Measurements from ENCODE around the gene ZDHHC8. TPM values are rescaled to one million over a fixed set of nuclear protein-coding genes. Genes with fewer than 3 reads are reported as not detected.

Gene ZDHHC8, protein sequence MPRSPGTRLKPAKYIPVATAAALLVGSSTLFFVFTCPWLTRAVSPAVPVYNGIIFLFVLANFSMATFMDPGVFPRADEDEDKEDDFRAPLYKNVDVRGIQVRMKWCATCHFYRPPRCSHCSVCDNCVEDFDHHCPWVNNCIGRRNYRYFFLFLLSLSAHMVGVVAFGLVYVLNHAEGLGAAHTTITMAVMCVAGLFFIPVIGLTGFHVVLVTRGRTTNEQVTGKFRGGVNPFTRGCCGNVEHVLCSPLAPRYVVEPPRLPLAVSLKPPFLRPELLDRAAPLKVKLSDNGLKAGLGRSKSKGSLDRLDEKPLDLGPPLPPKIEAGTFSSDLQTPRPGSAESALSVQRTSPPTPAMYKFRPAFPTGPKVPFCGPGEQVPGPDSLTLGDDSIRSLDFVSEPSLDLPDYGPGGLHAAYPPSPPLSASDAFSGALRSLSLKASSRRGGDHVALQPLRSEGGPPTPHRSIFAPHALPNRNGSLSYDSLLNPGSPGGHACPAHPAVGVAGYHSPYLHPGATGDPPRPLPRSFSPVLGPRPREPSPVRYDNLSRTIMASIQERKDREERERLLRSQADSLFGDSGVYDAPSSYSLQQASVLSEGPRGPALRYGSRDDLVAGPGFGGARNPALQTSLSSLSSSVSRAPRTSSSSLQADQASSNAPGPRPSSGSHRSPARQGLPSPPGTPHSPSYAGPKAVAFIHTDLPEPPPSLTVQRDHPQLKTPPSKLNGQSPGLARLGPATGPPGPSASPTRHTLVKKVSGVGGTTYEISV
- 8.4 TPM for total RNA-seq

DNA sequence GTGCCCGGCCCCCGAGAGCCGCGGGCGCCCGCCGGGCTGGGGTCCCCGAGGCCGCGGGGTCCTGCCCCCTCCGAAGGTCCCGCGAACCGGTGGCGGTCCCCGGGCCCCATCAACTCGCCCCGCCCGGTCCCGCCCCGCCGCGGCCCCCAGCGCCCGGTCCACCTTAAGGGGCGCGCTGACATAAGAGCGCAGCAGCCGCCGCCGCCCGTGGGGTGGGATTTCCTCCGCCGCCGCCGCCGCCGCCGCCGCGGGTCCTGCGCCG is at the start of gene ZDHHC8:
Gene ZDHHC8 (plus strand): TSS at position 208 of the 262 bp plus-strand sequence. CDS start 144 bp downstream, outside the sequence.
- no peak for DNase-seq

DNA sequence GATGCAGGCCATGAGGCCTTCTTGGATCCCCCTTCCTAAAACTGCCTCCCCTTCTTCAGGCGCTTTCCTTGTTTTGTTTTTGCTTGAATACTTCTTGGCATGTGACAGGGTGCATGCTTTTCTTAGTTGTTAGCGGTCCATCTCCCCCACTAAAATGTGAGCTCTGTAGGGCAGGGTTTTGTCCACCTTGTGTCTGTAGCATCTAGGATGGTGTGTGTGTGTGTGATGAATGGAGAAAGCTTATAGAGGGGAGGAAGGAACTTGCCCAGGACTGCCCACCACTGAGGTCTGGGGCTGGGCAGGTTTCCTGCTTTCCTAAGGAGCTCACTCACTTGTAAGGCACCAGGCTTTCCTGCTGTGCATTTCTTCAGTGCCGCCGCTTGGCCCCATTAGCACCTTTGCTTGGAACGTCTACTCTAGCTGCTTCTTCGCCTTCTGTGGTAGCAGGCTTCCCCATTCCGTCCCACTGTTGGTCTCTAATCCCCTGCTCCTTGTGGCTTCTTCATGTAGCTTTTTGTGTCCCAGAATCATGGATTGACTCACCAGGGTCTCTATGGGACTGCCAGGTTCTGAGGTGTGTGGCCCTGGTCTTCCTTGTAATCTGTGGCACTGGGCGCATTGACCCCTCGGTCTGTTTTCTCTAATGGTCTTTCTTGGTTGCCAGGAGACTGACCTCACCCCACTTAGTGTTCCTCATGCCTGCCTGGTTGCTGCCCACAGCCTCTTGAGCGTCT is 48.3 kb upstream of the ZDHHC8 start:
- DNase-seq = no peak

DNA sequence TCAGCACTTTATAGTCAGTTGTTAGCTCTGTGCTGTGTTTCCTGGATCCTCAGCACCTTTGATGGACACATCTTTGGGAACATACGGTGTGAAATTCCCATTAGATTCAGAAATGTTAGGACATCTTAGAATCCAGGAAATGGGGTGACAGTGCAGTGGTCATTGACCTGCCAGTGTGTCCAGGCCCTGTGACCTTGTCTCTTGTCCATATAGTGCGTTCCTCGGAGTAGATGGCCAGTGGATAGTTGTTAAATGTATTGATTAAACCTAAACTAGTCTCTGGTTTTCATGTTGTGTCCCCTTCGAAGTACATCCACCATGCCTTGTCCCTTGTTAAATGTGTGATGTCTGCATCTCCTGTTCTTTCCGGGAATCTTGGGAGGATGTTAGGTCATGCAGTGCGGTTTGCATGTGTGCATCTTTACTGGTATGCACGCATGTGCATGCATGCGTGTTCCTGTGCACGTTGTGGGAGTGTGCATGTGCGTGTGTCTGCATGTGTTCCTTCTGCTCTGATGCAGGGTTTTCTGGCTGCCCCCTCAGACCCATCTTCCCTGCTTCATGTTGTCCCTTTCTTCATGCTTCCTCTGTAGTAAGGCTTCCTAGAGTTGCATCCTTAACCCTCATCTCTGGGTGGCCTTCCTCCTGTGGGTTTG is 47.6 kb upstream of the ZDHHC8 start:
- DNase-seq = no peak

GRCh38 chr22:20084547-20085413 is 46.8 kb upstream of the ZDHHC8 start:
- DNase-seq = no peak

DNA sequence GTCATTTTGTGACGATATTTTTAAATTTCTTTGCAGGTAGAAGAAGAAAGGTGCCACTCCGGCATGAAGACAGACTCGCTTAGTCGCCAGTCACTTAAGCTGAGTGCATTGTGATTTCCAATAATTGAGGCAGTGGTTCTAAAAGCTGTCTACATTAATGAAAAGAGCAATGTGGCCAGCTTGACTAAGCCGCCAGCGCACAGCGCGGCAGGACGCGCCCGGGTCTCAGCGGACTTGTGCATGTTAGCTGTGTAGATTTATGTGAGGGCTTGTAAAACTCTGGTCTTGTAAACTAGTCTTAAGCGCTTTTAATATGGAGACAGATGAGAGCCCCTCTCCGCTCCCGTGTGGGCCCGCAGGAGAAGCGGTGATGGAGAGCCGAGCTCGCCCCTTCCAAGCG is 46.0 kb upstream of the ZDHHC8 start:
- DNase-seq = no peak

DNA sequence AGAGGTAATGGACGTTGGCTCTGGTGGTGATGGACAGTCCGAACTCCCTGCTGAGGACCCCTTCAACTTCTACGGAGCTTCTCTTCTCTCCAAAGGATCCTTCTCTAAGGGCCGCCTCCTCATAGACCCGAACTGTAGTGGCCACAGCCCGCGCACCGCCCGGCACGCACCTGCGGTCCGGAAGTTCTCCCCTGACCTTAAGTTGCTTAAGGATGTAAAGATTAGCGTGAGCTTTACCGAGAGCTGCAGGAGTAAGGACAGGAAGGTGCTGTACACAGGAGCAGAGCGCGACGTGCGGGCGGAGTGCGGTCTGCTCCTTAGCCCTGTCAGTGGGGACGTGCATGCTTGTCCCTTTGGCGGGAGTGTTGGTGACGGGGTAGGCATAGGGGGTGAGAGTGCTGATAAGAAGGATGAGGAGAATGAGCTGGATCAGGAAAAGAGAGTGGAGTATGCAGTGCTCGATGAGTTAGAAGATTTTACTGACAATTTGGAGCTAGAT is 45.5 kb upstream of the ZDHHC8 start:
- no peak for DNase-seq

GRCh38 chr22:20086763-20087162 is 44.8 kb upstream of the ZDHHC8 start:
- DNase-seq = no peak

- DNase-seq = no peak
Measured at GRCh38 chr22:20087319-20088262, 44.0 kb upstream of the ZDHHC8 start.

DNA sequence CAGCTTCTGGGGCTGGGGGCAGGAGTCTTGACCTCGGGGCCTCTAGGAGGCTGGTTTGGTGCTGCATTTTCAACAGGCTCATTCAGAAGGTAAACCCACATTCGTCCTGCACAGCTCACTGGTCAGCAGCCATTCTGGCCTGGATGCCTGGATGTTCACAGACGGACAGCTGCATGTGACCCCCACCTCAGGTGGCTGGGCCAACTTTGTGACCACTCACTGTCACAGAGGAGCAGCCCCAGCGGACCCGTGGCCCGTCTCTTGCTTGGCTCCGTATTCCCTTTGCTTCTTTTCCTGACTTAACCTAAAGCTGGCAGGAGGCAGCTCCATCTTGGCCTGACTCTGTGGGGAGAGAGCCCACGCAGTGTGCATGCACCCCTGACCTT is 43.3 kb upstream of the ZDHHC8 start:
- no peak for DNase-seq

DNA sequence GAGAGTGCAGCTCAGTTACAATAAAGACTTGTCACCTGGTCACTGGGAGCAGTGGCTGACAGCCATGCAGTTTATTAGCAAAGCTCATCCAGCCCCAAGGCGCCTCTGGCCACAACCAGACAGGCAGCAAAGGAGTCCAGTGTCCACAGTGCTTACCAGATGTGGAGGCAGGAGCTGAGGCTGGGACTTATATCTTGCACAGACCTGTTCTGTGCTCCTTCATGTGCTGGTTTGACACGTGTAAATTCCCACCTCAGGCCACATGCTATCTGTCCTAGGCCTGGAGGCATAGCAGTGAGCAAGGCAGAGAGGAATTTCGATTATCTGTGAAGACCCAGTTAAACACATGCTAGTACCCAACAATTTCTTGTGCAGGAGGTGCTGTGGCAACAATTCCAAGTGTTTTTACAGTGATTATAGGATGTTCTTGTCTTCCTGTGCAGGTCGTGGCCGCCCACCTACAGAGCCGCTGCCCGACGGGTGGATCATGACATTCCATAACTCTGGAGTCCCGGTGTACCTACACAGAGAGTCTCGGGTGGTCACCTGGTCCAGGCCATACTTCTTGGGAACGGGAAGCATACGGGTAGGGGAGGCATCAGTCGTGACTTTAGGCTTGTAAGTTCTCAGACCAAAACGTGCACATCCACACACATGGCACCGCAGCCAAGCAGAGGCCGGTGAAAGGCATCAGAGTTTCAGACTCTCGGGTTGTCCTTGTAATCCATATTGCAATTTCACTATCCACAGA is 42.2 kb upstream of the ZDHHC8 start:
- DNase-seq = no peak

- DNase-seq = no peak
Measured at GRCh38 chr22:20089977-20090729, 41.5 kb upstream of the ZDHHC8 start.

DNA sequence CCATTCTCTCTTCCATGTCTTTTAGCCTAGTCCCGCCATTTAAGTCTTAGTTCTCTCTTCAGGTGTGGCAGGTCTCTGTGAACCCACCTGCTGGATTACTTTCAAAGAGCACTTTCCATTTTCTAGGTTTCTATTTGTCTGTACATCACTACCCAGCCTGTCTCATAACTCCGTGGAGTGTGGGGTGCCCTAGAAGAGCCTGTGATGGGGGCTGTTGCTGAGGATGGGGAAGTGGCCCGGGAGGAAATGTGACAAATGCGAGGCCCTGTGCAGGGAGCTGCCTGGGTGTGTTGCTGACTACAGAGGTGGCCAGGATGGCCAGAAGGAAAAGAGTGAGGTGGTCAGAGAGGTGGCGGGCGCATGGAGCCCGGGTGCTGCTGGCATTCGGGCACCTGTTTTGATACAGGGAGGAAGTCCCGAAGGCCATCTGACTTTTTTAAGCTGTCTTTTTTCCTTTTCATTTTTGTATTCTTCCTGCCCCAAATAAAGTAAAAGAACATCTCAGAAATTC is 40.8 kb upstream of the ZDHHC8 start:
- no peak for DNase-seq

GRCh38 chr22:20091690-20092476 is 39.7 kb upstream of the ZDHHC8 start:
- DNase-seq = no peak

GRCh38 chr22:20092477-20092854 is 39.1 kb upstream of the ZDHHC8 start:
- DNase-seq = no peak

GRCh38 chr22:20093418-20094196 is 38.0 kb upstream of the ZDHHC8 start:
- no peak for DNase-seq

GRCh38 chr22:20094197-20094807 is 37.3 kb upstream of the ZDHHC8 start:
- DNase-seq = no peak
